ENCODE results near the gene SGSM1.

The SGSM1 gene

DNA sequence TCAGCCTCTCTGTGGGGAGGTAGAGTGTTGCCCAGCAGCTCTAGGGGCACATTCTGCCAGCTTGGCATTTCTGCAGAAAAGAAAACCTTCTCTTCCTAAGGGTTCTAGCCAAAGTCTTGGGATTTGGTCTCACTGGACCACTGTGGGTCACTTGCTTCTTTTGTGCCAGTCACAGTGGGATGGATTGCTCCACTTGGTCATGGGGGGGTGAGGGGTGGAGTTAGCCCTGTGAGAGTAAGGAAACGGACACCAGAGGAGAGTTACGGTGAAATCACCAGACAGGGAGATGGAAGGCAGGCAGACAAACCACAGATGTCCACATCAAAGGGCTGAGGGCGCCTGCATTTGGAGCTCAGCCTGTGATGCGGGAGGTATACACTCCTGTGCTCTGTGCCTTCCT, 10.8 kb downstream of the SGSM1 start:
- in situ Hi-C loops (cut with MboI; ENCODE audit: low sequenced_read_pairs) = no loop called here
- DNase-seq (ENCODE audit: low spot score in 2 of 2) = no peak
- no peaks in the 10 kb centered on the region for H3K4me1 ChIP-seq
- H3K36me3 ChIP-seq (replicated peaks) = no peaks in the 10 kb centered on the region
- no peak overlapping the region for H3K4me3 ChIP-seq
- no peaks in the 10 kb centered on the region for H3K27me3 ChIP-seq (ENCODE audit: low read depth)
- no peaks in the 10 kb centered on the region for H3K9me3 ChIP-seq

DNA sequence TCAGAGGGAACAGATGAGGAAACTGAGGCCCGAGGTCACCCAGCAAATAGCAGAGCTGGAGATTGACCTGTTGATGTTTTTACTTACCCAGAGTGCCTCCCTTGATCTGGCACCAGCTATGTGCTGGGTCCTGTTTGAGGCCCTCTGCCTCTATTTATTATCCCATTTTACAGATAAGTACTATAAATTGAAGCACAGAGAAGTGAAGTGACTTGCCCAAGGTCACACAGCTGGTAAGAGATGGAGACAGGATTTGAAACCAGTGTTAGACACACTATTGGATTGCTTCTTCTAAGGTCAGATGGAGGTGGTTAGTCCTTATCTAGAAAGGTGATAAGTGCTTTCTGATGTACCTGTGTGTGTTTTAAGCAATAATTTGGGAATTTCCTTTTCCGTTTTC, 13.5 kb downstream of the SGSM1 start:
- no peaks in the 10 kb centered on the region for H3K4me1 ChIP-seq
- DNase-seq (ENCODE audit: low spot score in 2 of 2) = no peak
- no peak overlapping the region for H3K4me3 ChIP-seq
- no peaks in the 10 kb centered on the region for H3K27me3 ChIP-seq (ENCODE audit: low read depth)
- in situ Hi-C loops (cut with MboI; ENCODE audit: low sequenced_read_pairs) = no loop called here
- no peaks in the 10 kb centered on the region for H3K36me3 ChIP-seq (replicated peaks)
- H3K9me3 ChIP-seq = no peaks in the 10 kb centered on the region

DNA sequence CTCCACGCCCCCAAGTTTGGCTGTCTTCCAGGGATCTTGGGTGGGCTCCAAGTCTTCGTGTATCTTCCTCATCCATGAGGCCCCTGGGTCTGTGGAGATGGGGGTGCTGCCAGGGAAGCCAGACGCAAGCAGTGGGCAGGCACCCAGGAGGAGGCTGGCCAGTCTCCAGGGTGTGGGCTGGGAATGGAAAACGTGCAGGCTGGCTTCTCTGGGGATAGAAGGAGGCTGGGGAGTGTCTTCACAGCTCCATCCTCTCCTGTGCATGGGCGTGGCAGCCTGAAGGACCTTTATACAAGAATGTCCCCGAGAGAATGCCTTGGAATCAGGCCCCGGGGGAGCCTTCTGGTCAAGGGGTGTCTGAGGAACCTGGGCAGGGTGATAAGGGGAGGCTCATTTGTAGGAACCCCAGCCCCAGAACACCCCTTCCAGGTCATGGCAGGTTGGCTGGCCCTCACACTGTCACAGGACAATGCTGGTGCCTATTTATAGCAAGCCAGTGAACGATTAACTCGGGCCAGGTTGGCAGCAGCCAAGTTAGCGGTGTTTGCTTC, 14.0 kb downstream of the SGSM1 start:
- in situ Hi-C loops (cut with MboI; ENCODE audit: low sequenced_read_pairs) = no loop called here
- Histone ChIP-seq H3K4me1 (no peaks in the 10 kb centered on the region), H3K27me3 (ENCODE audit: low read depth) (no peaks in the 10 kb centered on the region), H3K36me3 (replicated peaks) (no peaks in the 10 kb centered on the region), H3K9me3 (no peaks in the 10 kb centered on the region), H3K4me3 (no peak overlapping the region)
- no peak for DNase-seq (ENCODE audit: low spot score in 2 of 2)

- Histone ChIP-seq H3K9me3 (no peaks in the 10 kb centered on the region), H3K4me1 (no peaks in the 10 kb centered on the region), H3K4me3 (no peak overlapping the region), H3K27me3 (ENCODE audit: low read depth) (no peaks in the 10 kb centered on the region), H3K36me3 (replicated peaks) (no peaks in the 10 kb centered on the region)
- DNase-seq (ENCODE audit: low spot score in 2 of 2) = no peak
- in situ Hi-C loops (cut with MboI; ENCODE audit: low sequenced_read_pairs) = no loop called here
Observed at GRCh38 chr22:24822471-24822870, 16.5 kb downstream of the SGSM1 start.

GRCh38 chr22:24823787-24824186, 17.8 kb downstream of the SGSM1 start:
- in situ Hi-C loops (cut with MboI; ENCODE audit: low sequenced_read_pairs) = no loop called here
- DNase-seq (ENCODE audit: low spot score in 2 of 2) = no peak
- Histone ChIP-seq H3K9me3 (no peaks in the 10 kb centered on the region), H3K36me3 (replicated peaks) (no peaks in the 10 kb centered on the region), H3K27me3 (ENCODE audit: low read depth) (no peaks in the 10 kb centered on the region), H3K4me1 (no peaks in the 10 kb centered on the region), H3K4me3 (no peak overlapping the region)

GRCh38 chr22:24824250-24824649, 18.2 kb downstream of the SGSM1 start:
- in situ Hi-C loops (cut with MboI; ENCODE audit: low sequenced_read_pairs) = no loop called here
- Histone ChIP-seq H3K4me1 (no peaks in the 10 kb centered on the region), H3K4me3 (no peak overlapping the region), H3K36me3 (replicated peaks) (no peaks in the 10 kb centered on the region), H3K27me3 (ENCODE audit: low read depth) (no peaks in the 10 kb centered on the region), H3K9me3 (no peaks in the 10 kb centered on the region)
- no peak for DNase-seq (ENCODE audit: low spot score in 2 of 2)

DNA sequence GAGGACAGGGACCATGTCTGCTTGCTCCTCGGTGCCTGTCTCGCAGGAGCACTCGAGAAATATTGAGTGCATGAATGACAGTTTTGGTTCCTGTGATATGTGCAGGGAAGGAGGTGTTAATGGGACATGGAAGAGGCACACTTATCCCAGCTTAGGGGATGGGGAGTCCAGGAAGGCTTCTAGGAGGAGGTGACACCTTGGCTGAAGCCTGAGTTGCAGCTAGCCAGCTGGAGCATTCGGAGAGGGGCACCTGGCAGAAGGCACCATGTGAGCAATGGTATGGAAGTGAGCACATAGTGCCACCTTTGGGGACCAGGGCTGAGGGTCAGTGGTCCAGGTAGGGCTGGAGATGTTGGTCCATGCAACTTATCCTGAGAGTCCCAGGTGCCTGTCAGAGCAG, 18.9 kb downstream of the SGSM1 start:
- Histone ChIP-seq H3K36me3 (replicated peaks) (no peaks in the 10 kb centered on the region), H3K4me1 (no peaks in the 10 kb centered on the region), H3K27me3 (ENCODE audit: low read depth) (no peaks in the 10 kb centered on the region), H3K4me3 (no peak overlapping the region), H3K9me3 (no peaks in the 10 kb centered on the region)
- DNase-seq (ENCODE audit: low spot score in 2 of 2) = no peak
- in situ Hi-C loops (cut with MboI; ENCODE audit: low sequenced_read_pairs) = no loop called here

- Histone ChIP-seq H3K27me3 (ENCODE audit: low read depth) (no peaks in the 10 kb centered on the region), H3K4me3 (no peak overlapping the region)
Observed at GRCh38 chr22:24826710-24827285, 20.8 kb downstream of the SGSM1 start.

GRCh38 chr22:24827296-24827695, 21.3 kb downstream of the SGSM1 start:
- Histone ChIP-seq H3K4me1 (no peaks in the 10 kb centered on the region), H3K27me3 (ENCODE audit: low read depth) (no peaks in the 10 kb centered on the region), H3K9me3 (no peaks in the 10 kb centered on the region), H3K36me3 (replicated peaks) (no peaks in the 10 kb centered on the region), H3K4me3 (no peak overlapping the region)
- no peak for DNase-seq (ENCODE audit: low spot score in 2 of 2)
- in situ Hi-C loops (cut with MboI; ENCODE audit: low sequenced_read_pairs) = no loop called here

More at GRCh38 chr22:24826710-24827285, 20.8 kb downstream of the SGSM1 start:
- H3K4me1 ChIP-seq = no peaks in the 10 kb centered on the region
- in situ Hi-C loops (cut with MboI; ENCODE audit: low sequenced_read_pairs) = no loop called here
- DNase-seq (ENCODE audit: low spot score in 2 of 2) = no peak
- H3K36me3 ChIP-seq (replicated peaks) = no peaks in the 10 kb centered on the region
- no peaks in the 10 kb centered on the region for H3K9me3 ChIP-seq

DNA sequence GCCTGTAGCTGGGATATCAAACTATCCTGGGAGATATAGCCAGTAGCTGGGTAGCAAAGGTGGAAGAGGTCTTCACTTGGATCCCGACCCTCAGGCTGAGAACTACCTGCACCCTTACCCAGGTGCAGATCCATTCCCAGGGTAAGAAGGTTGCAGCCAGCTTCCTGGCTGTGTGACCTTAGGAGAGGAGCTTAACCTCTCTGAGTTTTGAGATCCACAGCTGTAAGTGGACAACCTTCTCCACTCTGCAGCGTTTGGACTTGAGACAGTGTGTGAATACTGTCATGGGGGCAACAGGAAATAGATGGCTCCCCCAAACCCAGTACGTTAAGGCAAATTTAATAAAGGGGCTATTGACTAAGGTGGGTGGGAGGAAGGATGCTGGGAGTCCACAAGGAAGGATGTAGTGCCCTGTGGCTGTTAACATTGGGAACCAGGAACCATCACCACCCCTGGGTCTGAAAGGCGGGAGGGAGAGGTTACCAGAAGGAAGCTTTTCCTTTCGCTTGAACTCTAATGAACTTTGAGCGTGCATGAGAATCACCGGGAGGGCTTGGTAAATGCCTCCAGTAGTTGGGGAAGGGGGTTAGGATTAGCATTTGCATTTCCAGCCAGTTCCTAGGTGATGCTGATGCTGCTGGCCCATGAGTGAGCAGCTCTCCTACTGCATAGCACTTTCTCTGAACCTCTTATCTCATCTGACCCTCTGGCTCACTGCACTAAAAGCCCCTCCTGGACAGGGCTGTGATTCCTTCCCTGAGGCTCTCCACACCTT, 24.4 kb downstream of the SGSM1 start:
- H3K9me3 ChIP-seq = no peaks in the 10 kb centered on the region
- DNase-seq (ENCODE audit: low spot score in 2 of 2) = no peak
- in situ Hi-C loops (cut with MboI; ENCODE audit: low sequenced_read_pairs) = no loop called here
- H3K36me3 ChIP-seq (replicated peaks) = no peaks in the 10 kb centered on the region
- H3K4me1 ChIP-seq = no peaks in the 10 kb centered on the region
- H3K4me3 ChIP-seq = no peak overlapping the region
- H3K27me3 ChIP-seq (ENCODE audit: low read depth) = no peaks in the 10 kb centered on the region

DNA sequence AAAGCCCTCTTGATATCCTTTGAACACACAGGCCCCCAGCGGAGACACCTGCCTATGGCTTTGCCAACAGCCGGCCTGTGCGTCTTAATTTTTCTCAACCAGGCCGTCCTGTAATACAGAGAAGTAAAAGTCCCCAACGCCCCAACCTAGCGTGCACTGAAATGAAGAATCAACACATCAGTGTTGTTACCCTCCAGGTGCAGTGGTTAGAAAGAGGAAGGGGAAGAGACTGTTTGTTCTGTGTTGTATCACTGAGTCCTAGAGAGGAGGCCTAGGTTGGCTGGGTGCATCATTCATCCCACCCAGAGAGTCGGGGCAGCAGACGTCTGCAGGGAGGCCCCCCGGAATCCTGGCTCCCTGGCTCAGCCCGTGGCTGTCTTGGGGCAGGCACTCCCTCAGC, 25.7 kb downstream of the SGSM1 start:
- H3K4me1 ChIP-seq = no peaks in the 10 kb centered on the region
- 0 out of 2 replicates have a peak, but pooled peaks cover 2% of the 10 kb centered on the region for H3K9me3 ChIP-seq
- DNase-seq (ENCODE audit: low spot score in 2 of 2) = no peak
- in situ Hi-C loops (cut with MboI; ENCODE audit: low sequenced_read_pairs) = no loop called here
- no peaks in the 10 kb centered on the region for H3K27me3 ChIP-seq (ENCODE audit: low read depth)
- H3K4me3 ChIP-seq = no peak overlapping the region
- no peaks in the 10 kb centered on the region for H3K36me3 ChIP-seq (replicated peaks)

GRCh38 chr22:24833881-24834495, 28.0 kb downstream of the SGSM1 start:
- no peak for DNase-seq (ENCODE audit: low spot score in 2 of 2)
- H3K27me3 ChIP-seq (ENCODE audit: low read depth) = no peaks in the 10 kb centered on the region
- no peak overlapping the region for H3K4me3 ChIP-seq
- in situ Hi-C loops (cut with MboI; ENCODE audit: low sequenced_read_pairs) = no loop called here
- no peaks in the 10 kb centered on the region for H3K4me1 ChIP-seq
- no peaks in the 10 kb centered on the region for H3K36me3 ChIP-seq (replicated peaks)
- 0 out of 2 replicates have a peak, but pooled peaks cover 2% of the 10 kb centered on the region for H3K9me3 ChIP-seq

DNA sequence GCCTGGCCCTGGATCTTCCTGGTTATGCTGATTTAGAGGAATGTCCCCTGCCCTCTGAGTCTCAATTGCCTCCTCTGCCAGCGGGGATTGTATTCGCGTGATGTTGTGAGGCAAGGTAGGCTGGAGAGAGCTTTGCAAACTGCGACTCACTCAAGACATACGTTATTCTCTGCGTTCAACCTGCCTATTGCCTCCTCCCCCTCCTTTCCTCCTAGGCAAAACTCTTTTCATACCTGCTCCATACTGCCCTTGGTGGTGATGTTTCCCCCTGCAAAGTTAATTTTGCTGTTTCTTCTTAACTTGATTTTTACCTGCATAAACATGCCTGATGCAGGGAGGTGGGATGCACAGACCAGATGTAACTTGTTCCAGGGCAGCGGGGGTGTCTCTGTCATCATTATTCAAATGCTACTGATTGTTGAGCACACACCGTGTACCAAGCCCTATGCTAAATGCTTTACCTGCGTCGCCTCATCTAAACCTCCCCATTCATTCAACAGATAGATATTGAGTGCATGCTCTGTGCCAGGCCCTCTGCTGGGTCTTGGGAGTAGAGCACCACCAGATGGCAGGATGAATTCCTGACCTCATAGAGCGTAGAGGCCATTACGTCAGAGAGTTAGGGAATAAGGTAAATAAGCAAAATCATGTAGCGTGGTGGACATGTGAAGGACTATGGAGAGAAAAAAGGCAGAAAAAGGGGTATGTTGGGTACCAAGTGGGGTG, 29.0 kb downstream of the SGSM1 start:
- Histone ChIP-seq H3K9me3 (0 out of 2 replicates have a peak, but pooled peaks cover 2% of the 10 kb centered on the region), H3K4me1 (no peaks in the 10 kb centered on the region), H3K4me3 (no peak overlapping the region), H3K36me3 (replicated peaks) (no peaks in the 10 kb centered on the region), H3K27me3 (ENCODE audit: low read depth) (no peaks in the 10 kb centered on the region)
- DNase-seq (ENCODE audit: low spot score in 2 of 2) = peak in 1 of 2 experiments; percentile 18
- in situ Hi-C loops (cut with MboI; ENCODE audit: low sequenced_read_pairs) = no loop called here

Measured in HAP-1 (cell line).